ENCODE data around the gene GCM1.

The GCM1 gene

GRCh38 chr6:53148684-53149083 lies at the start of gene GCM1:
GCM1 (minus strand) TSS chr6:53148841; CDS start chr6:53145632, 3,209 bp downstream.
- Histone ChIP-seq H3K4me1 (ENCODE audit: control insufficient read depth, insufficient read depth, low read length) (no peaks in the 10 kb centered on the region), H3K36me3 (ENCODE audit: control insufficient read depth, insufficient read depth, low read length) (no peaks in the 10 kb centered on the region), H3K27ac (ENCODE audit: low read length) (no peak within 1 kb of the TSS), H3K27me3 (ENCODE audit: control insufficient read depth, insufficient read depth, low read length) (no peaks in the 10 kb centered on the region), H3K4me3 (ENCODE audit: low read length) (no peak within 1 kb of the TSS), H3K9me3 (ENCODE audit: control insufficient read depth, insufficient read depth, low read length) (no peaks in the 10 kb centered on the region)
- no CpG with 5 or more reads among the region's 5 CpGs for WGBS (ENCODE audit: insufficient coverage, insufficient read length)
- DNase-seq (ENCODE audit: low read depth, low spot score) = no peak

GRCh38 chr6:53197553-53197952 lies 48.9 kb upstream of the GCM1 start:
- no peaks in the 10 kb centered on the region for H3K27me3 ChIP-seq (ENCODE audit: control insufficient read depth, insufficient read depth, low read length)
- H3K4me1 ChIP-seq (ENCODE audit: control insufficient read depth, insufficient read depth, low read length) = no peaks in the 10 kb centered on the region
- no peak overlapping the region for H3K27ac ChIP-seq (ENCODE audit: low read length)
- DNase-seq (ENCODE audit: low read depth, low spot score) = no peak
- no peak overlapping the region for H3K4me3 ChIP-seq (ENCODE audit: low read length)
- no peaks in the 10 kb centered on the region for H3K36me3 ChIP-seq (ENCODE audit: control insufficient read depth, insufficient read depth, low read length)
- H3K9me3 ChIP-seq (ENCODE audit: control insufficient read depth, insufficient read depth, low read length) = no peaks in the 10 kb centered on the region
- 100% methylated on average over 2 of the region's 3 CpGs for WGBS (ENCODE audit: insufficient coverage, insufficient read length)

- Histone ChIP-seq H3K4me3 (ENCODE audit: low read length) (no peak overlapping the region), H3K27me3 (ENCODE audit: control insufficient read depth, insufficient read depth, low read length) (no peaks in the 10 kb centered on the region), H3K27ac (ENCODE audit: low read length) (no peak overlapping the region), H3K9me3 (ENCODE audit: control insufficient read depth, insufficient read depth, low read length) (no peaks in the 10 kb centered on the region), H3K36me3 (ENCODE audit: control insufficient read depth, insufficient read depth, low read length) (no peaks in the 10 kb centered on the region), H3K4me1 (ENCODE audit: control insufficient read depth, insufficient read depth, low read length) (no peaks in the 10 kb centered on the region)
- no peak for DNase-seq (ENCODE audit: low read depth, low spot score)
- no CpG with 5 or more reads among the region's 4 CpGs for WGBS (ENCODE audit: insufficient coverage, insufficient read length)
Measured at GRCh38 chr6:53195048-53195447, 46.4 kb upstream of the GCM1 start.

DNA sequence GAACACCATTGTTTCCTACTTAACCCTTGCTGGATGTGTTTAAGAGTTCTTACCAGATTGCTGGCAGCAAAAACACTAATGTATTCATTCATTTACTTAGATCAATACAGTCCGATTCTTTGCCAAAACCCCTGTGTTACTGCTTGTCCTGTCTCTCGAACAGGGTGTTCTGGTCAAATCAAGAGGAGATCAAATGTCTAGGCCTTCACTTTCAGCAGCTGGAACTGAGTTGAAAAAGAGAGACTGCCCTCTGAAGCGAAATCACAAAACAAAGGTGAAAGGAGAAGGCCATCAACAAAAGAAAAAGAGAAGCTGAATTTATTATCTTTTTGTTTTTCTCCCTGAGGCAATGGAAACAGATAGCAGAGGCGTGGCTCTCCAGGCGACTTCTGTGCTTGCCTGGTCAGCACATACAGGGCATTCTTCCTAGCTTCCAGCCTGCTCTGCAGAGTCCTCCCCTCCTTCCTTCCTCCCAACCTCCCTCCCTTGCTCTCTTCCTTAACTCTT lies 44.1 kb upstream of the GCM1 start:
- no peak overlapping the region for H3K27ac ChIP-seq (ENCODE audit: low read length)
- no CpG with 5 or more reads among the region's 5 CpGs for WGBS (ENCODE audit: insufficient coverage, insufficient read length)
- no peak for DNase-seq (ENCODE audit: low read depth, low spot score)

GRCh38 chr6:53189554-53189953 lies 40.9 kb upstream of the GCM1 start:
- DNase-seq (ENCODE audit: low read depth, low spot score) = no peak
- Histone ChIP-seq H3K9me3 (ENCODE audit: control insufficient read depth, insufficient read depth, low read length) (no peaks in the 10 kb centered on the region), H3K27ac (ENCODE audit: low read length) (no peak overlapping the region)

More for the DNA sequence above, 44.1 kb upstream of the GCM1 start:
- Histone ChIP-seq H3K4me3 (ENCODE audit: low read length) (no peak overlapping the region), H3K36me3 (ENCODE audit: control insufficient read depth, insufficient read depth, low read length) (no peaks in the 10 kb centered on the region), H3K4me1 (ENCODE audit: control insufficient read depth, insufficient read depth, low read length) (no peaks in the 10 kb centered on the region), H3K27me3 (ENCODE audit: control insufficient read depth, insufficient read depth, low read length) (no peaks in the 10 kb centered on the region), H3K9me3 (ENCODE audit: control insufficient read depth, insufficient read depth, low read length) (no peaks in the 10 kb centered on the region)

DNA sequence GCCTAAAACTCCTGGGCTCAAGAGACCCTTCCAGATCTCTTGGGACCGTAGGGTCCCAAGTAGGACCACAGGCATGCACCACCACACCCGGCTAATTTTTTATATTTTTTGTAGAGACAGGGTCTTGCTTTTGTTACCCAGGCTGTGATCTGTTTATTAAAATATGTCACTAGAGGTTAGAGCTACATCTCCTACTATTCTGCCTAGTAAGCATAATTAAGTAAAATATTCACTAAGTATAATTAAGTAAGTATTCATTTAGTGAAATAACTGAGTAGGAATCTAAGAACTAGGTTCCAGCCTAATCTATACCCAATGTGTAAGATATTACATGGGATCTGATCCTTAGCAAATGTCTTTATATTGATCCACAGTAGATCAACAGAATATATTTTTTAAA lies 40.2 kb upstream of the GCM1 start:
- H3K27ac ChIP-seq (ENCODE audit: low read length) = no peak overlapping the region

More at GRCh38 chr6:53189554-53189953, 40.9 kb upstream of the GCM1 start:
- H3K4me1 ChIP-seq (ENCODE audit: control insufficient read depth, insufficient read depth, low read length) = no peaks in the 10 kb centered on the region
- no peaks in the 10 kb centered on the region for H3K27me3 ChIP-seq (ENCODE audit: control insufficient read depth, insufficient read depth, low read length)
- no peak overlapping the region for H3K4me3 ChIP-seq (ENCODE audit: low read length)
- H3K36me3 ChIP-seq (ENCODE audit: control insufficient read depth, insufficient read depth, low read length) = no peaks in the 10 kb centered on the region

GRCh38 chr6:53180678-53181077 lies 32.0 kb upstream of the GCM1 start:
- DNase-seq (ENCODE audit: low read depth, low spot score) = no peak
- no peaks in the 10 kb centered on the region for H3K36me3 ChIP-seq (ENCODE audit: control insufficient read depth, insufficient read depth, low read length)
- no CpG with 5 or more reads among the region's 5 CpGs for WGBS (ENCODE audit: insufficient coverage, insufficient read length)
- H3K27ac ChIP-seq (ENCODE audit: low read length) = no peak overlapping the region
- H3K9me3 ChIP-seq (ENCODE audit: control insufficient read depth, insufficient read depth, low read length) = no peaks in the 10 kb centered on the region
- H3K27me3 ChIP-seq (ENCODE audit: control insufficient read depth, insufficient read depth, low read length) = no peaks in the 10 kb centered on the region
- H3K4me3 ChIP-seq (ENCODE audit: low read length) = no peak overlapping the region
- no peaks in the 10 kb centered on the region for H3K4me1 ChIP-seq (ENCODE audit: control insufficient read depth, insufficient read depth, low read length)

More for the DNA sequence above, 40.2 kb upstream of the GCM1 start:
- Histone ChIP-seq H3K27me3 (ENCODE audit: control insufficient read depth, insufficient read depth, low read length) (no peaks in the 10 kb centered on the region), H3K4me1 (ENCODE audit: control insufficient read depth, insufficient read depth, low read length) (no peaks in the 10 kb centered on the region), H3K9me3 (ENCODE audit: control insufficient read depth, insufficient read depth, low read length) (no peaks in the 10 kb centered on the region), H3K36me3 (ENCODE audit: control insufficient read depth, insufficient read depth, low read length) (no peaks in the 10 kb centered on the region), H3K4me3 (ENCODE audit: low read length) (no peak overlapping the region)
- no CpG with 5 or more reads among the region's 2 CpGs for WGBS (ENCODE audit: insufficient coverage, insufficient read length)
- DNase-seq (ENCODE audit: low read depth, low spot score) = no peak

DNA sequence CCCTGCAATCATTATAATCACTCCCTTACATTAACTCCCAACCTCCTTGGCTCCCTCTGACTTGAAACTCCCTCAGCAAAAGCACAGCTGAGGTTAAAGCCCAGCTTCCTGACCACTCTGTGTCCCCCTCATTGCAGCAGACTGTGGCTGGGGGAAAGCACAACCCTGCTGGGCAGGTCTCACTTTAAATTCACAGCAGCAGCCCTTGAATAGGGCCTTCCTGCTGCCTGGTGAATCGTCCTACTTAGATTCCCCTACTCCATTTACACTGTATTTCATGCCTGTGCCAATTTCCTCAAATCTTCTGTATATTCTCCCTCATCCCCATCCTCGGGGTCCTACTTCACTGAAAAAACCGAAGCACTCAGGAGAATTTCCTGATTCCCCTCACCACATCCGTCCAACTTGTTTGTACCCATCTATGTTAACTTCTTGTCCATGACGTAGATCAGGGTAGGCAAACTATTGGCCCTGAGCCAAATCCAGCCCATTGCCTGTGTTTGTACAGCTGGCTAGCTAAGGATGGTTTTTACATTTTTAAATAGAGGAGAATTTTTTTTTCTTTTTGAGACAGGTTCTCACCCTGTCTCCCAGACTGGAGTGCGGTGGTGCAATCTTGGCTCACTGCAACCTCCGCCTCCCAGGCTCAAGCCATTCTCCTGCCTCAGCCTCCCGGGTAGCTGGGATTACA lies 31.5 kb upstream of the GCM1 start:
- Histone ChIP-seq H3K4me1 (ENCODE audit: control insufficient read depth, insufficient read depth, low read length) (no peaks in the 10 kb centered on the region), H3K4me3 (ENCODE audit: low read length) (no peak overlapping the region), H3K36me3 (ENCODE audit: control insufficient read depth, insufficient read depth, low read length) (no peaks in the 10 kb centered on the region), H3K27me3 (ENCODE audit: control insufficient read depth, insufficient read depth, low read length) (no peaks in the 10 kb centered on the region), H3K27ac (ENCODE audit: low read length) (no peak overlapping the region), H3K9me3 (ENCODE audit: control insufficient read depth, insufficient read depth, low read length) (no peaks in the 10 kb centered on the region)
- no CpG with 5 or more reads among the region's 8 CpGs for WGBS (ENCODE audit: insufficient coverage, insufficient read length)
- DNase-seq (ENCODE audit: low read depth, low spot score) = no peak

- Histone ChIP-seq H3K9me3 (ENCODE audit: control insufficient read depth, insufficient read depth, low read length) (no peaks in the 10 kb centered on the region), H3K36me3 (ENCODE audit: control insufficient read depth, insufficient read depth, low read length) (no peaks in the 10 kb centered on the region), H3K27me3 (ENCODE audit: control insufficient read depth, insufficient read depth, low read length) (no peaks in the 10 kb centered on the region), H3K4me1 (ENCODE audit: control insufficient read depth, insufficient read depth, low read length) (no peaks in the 10 kb centered on the region), H3K4me3 (ENCODE audit: low read length) (no peak overlapping the region), H3K27ac (ENCODE audit: low read length) (no peak overlapping the region)
- WGBS (ENCODE audit: insufficient coverage, insufficient read length) = no CpG with 5 or more reads among the region's 1 CpG
- no peak for DNase-seq (ENCODE audit: low read depth, low spot score)
Measured at GRCh38 chr6:53178837-53179432, 30.3 kb upstream of the GCM1 start.

DNA sequence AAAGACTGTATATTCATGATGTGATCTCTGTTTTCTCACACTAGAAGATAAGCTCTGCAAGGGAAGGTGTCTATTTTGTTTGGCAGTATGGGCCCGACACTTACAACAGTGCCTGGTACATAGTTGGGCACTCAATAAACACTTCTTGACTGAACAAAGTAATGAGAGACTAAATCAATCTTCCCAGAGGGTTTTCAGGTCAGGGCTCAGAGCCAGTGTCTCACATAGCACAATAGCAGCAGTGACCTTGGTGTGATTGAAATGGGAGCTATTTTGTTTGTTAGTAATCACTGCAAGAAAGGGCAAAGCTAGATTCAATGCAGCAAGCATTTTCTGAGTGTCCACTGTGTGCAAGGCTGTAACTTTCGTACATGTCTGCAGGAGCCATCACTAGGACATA lies 26.4 kb upstream of the GCM1 start:
- WGBS (ENCODE audit: insufficient coverage, insufficient read length) = no CpG with 5 or more reads among the region's 2 CpGs
- no peak for DNase-seq (ENCODE audit: low read depth, low spot score)
- H3K4me3 ChIP-seq (ENCODE audit: low read length) = no peak overlapping the region
- H3K4me1 ChIP-seq (ENCODE audit: control insufficient read depth, insufficient read depth, low read length) = no peaks in the 10 kb centered on the region
- H3K36me3 ChIP-seq (ENCODE audit: control insufficient read depth, insufficient read depth, low read length) = no peaks in the 10 kb centered on the region
- no peak overlapping the region for H3K27ac ChIP-seq (ENCODE audit: low read length)
- H3K9me3 ChIP-seq (ENCODE audit: control insufficient read depth, insufficient read depth, low read length) = no peaks in the 10 kb centered on the region
- no peaks in the 10 kb centered on the region for H3K27me3 ChIP-seq (ENCODE audit: control insufficient read depth, insufficient read depth, low read length)

- Histone ChIP-seq H3K9me3 (ENCODE audit: control insufficient read depth, insufficient read depth, low read length) (no peaks in the 10 kb centered on the region), H3K27me3 (ENCODE audit: control insufficient read depth, insufficient read depth, low read length) (no peaks in the 10 kb centered on the region), H3K27ac (ENCODE audit: low read length) (no peak overlapping the region), H3K4me1 (ENCODE audit: control insufficient read depth, insufficient read depth, low read length) (no peaks in the 10 kb centered on the region), H3K4me3 (ENCODE audit: low read length) (no peak overlapping the region), H3K36me3 (ENCODE audit: control insufficient read depth, insufficient read depth, low read length) (no peaks in the 10 kb centered on the region)
- WGBS (ENCODE audit: insufficient coverage, insufficient read length) = 100% methylated on average over 3 of the region's 6 CpGs
- no peak for DNase-seq (ENCODE audit: low read depth, low spot score)
Measured at GRCh38 chr6:53172468-53172803, 23.8 kb upstream of the GCM1 start.
